Measurements from ENCODE around the gene ITGA6.

GRCh38 chr2:172439911-172440310 is 12.5 kb downstream of the ITGA6 start:
- TF ChIP-seq CTCF (IDR thresholded peaks at IDR 0.05; ENCODE audit: poor library complexity, severe bottlenecking) (no peak), EZH2 (IDR thresholded peaks at IDR 0.05; ENCODE audit: borderline replicate concordance, insufficient read depth, low read length, poor library complexity, severe bottlenecking) (no peak), POLR2AphosphoS5 (IDR thresholded peaks at IDR 0.05) (no peak), EP300 (conservative IDR thresholded peaks at IDR 0.05; ENCODE audit: poor library complexity, severe bottlenecking) (no peak), TAF1 (IDR thresholded peaks at IDR 0.05; ENCODE audit: low read depth) (no peak), REST (IDR thresholded peaks at IDR 0.05; ENCODE audit: borderline replicate concordance) (no peak)

All from neural cell (in vitro differentiated cells).